ENCODE data around the gene RAB17. TPM values are rescaled to one million over a fixed set of nuclear protein-coding genes. Genes with fewer than 3 reads are reported as not detected.

The RAB17 gene
- total and polyA plus RNA-seq, 10 of the 15 experiments (the other 5 are each of a cell fraction or from before 2014, with no cell fraction given) = 0.07 to 1.4 (median 0.28) TPM; not detected in 3

- TF ChIP-seq BCLAF1 (IDR thresholded peaks at IDR 0.05) (no peak), STAT3 (IDR thresholded peaks at IDR 0.05; ENCODE audit: low read depth, low read length) (no peak), NR2C1 (IDR thresholded peaks at IDR 0.05) (no peak), PBX3 (IDR thresholded peaks at IDR 0.05; ENCODE audit: insufficient replicate concordance, low read depth, low read length) (no peak), WRNIP1 (IDR thresholded peaks at IDR 0.05; ENCODE audit: borderline replicate concordance, low read depth, low read length) (no peak), NKRF (conservative IDR thresholded peaks at IDR 0.05) (no peak), MAX (IDR thresholded peaks at IDR 0.05; ENCODE audit: low read depth, low read length) (no peak), ZNF207 (IDR thresholded peaks at IDR 0.05; ENCODE audit: borderline replicate concordance) (no peak), HCFC1 (IDR thresholded peaks at IDR 0.05; ENCODE audit: low read length) (no peak), TCF7 (IDR thresholded peaks at IDR 0.05; ENCODE audit: borderline replicate concordance) (no peak), EED (IDR thresholded peaks at IDR 0.05; ENCODE audit: low read depth) (no peak)
Measured at GRCh38 chr2:237561221-237561620, 29.3 kb downstream of the RAB17 start (continued).

Data from GM12878 (cell line).